ENCODE measurements around the gene NGF.

The NGF gene

GRCh38 chr1:115323366-115324004 is 14.6 kb downstream of the NGF start:
- H3K9me3 ChIP-seq (replicated peaks; ENCODE audit: insufficient read depth, low read length): no peaks in the 10 kb centered on the region
- no peaks in the 10 kb centered on the region for H3K36me3 ChIP-seq (replicated peaks; ENCODE audit: insufficient read depth, low read length)
- H3F3A ChIP-seq (ENCODE audit: insufficient read depth, low read length): no peaks in the 10 kb centered on the region
- no peak overlapping the region for H3K27ac ChIP-seq (ENCODE audit: low read length)
- TF ChIP-seq CTCF (IDR thresholded peaks at IDR 0.05; ENCODE audit: low read length) (no peak), EZH2phosphoT487 (IDR thresholded peaks at IDR 0.05; ENCODE audit: low read length) (no peak), EZH2 (optimal IDR thresholded peaks at IDR 0.05; ENCODE audit: low read depth, low read length) (no peak)
- H3K4me1 ChIP-seq (ENCODE audit: low read length): no peaks in the 10 kb centered on the region
- no peaks in the 10 kb centered on the region for H3K9me2 ChIP-seq (replicated peaks; ENCODE audit: insufficient read depth, low read length)
- no peak for DNase-seq
- no peaks in the 10 kb centered on the region for H3K27me3 ChIP-seq (replicated peaks; ENCODE audit: insufficient read depth, low read length)
- H3K9ac ChIP-seq (ENCODE audit: low read length): no peak overlapping the region
- H4K20me1 ChIP-seq (ENCODE audit: insufficient read depth, low read length): no peaks in the 10 kb centered on the region
- H3K4me3 ChIP-seq (ENCODE audit: low read length): no peak overlapping the region
- H3K79me2 ChIP-seq (ENCODE audit: low read length): no peaks in the 10 kb centered on the region
- no peak overlapping the region for H2AFZ ChIP-seq (ENCODE audit: low read length)
- no peak overlapping the region for H3K4me2 ChIP-seq (ENCODE audit: low read depth, low read length)

DNA sequence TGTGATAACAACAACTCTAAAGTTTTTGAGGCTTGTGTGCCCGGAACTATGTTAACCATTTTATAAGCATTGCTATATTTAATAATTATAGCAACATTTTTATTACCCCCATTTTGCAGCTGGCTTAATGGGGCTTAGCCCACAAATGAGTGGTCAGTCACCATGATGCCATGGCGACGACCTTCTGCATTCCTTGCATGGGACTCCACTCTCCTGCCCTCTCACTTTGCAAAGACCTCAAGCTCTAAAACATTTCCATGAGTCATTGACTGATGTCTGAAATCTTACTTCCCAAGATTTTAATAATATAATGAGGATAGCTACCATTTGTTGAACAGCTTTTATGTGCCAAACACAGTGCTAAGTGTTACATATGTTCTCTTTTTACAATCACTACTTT is 15.4 kb downstream of the NGF start:
- DNase-seq: no peak
- Histone ChIP-seq H3K4me2 (ENCODE audit: low read depth, low read length) (no peak overlapping the region), H4K20me1 (ENCODE audit: insufficient read depth, low read length) (no peaks in the 10 kb centered on the region), H3K9ac (ENCODE audit: low read length) (no peak overlapping the region), H3K4me3 (ENCODE audit: low read length) (no peak overlapping the region), H3K9me3 (replicated peaks; ENCODE audit: insufficient read depth, low read length) (no peaks in the 10 kb centered on the region), H3F3A (ENCODE audit: insufficient read depth, low read length) (no peaks in the 10 kb centered on the region), H3K27me3 (replicated peaks; ENCODE audit: insufficient read depth, low read length) (no peaks in the 10 kb centered on the region), H3K4me1 (ENCODE audit: low read length) (no peaks in the 10 kb centered on the region), H3K9me2 (replicated peaks; ENCODE audit: insufficient read depth, low read length) (no peaks in the 10 kb centered on the region), H3K79me2 (ENCODE audit: low read length) (no peaks in the 10 kb centered on the region), H3K36me3 (replicated peaks; ENCODE audit: insufficient read depth, low read length) (no peaks in the 10 kb centered on the region), H3K27ac (ENCODE audit: low read length) (no peak overlapping the region), H2AFZ (ENCODE audit: low read length) (no peak overlapping the region)
- no peak for TF ChIP-seq EZH2phosphoT487 (IDR thresholded peaks at IDR 0.05; ENCODE audit: low read length)
- TF ChIP-seq CTCF (IDR thresholded peaks at IDR 0.05; ENCODE audit: low read length): no peak

GRCh38 chr1:115320377-115320776 is 17.7 kb downstream of the NGF start:
- H3F3A ChIP-seq (ENCODE audit: insufficient read depth, low read length): no peaks in the 10 kb centered on the region
- H3K4me3 ChIP-seq (ENCODE audit: low read length): no peak overlapping the region
- no peak for DNase-seq
- H3K9me3 ChIP-seq (replicated peaks; ENCODE audit: insufficient read depth, low read length): no peaks in the 10 kb centered on the region
- no peak overlapping the region for H3K9ac ChIP-seq (ENCODE audit: low read length)
- no peak overlapping the region for H2AFZ ChIP-seq (ENCODE audit: low read length)
- no peak overlapping the region for H3K27ac ChIP-seq (ENCODE audit: low read length)
- no peaks in the 10 kb centered on the region for H3K9me2 ChIP-seq (replicated peaks; ENCODE audit: insufficient read depth, low read length)
- TF ChIP-seq CTCF (IDR thresholded peaks at IDR 0.05; ENCODE audit: low read length) (no peak), EZH2 (optimal IDR thresholded peaks at IDR 0.05; ENCODE audit: low read depth, low read length) (no peak), EZH2phosphoT487 (IDR thresholded peaks at IDR 0.05; ENCODE audit: low read length) (no peak)
- H4K20me1 ChIP-seq (ENCODE audit: insufficient read depth, low read length): no peaks in the 10 kb centered on the region
- no peaks in the 10 kb centered on the region for H3K36me3 ChIP-seq (replicated peaks; ENCODE audit: insufficient read depth, low read length)
- no peaks in the 10 kb centered on the region for H3K4me1 ChIP-seq (ENCODE audit: low read length)
- H3K27me3 ChIP-seq (replicated peaks; ENCODE audit: insufficient read depth, low read length): no peaks in the 10 kb centered on the region
- H3K79me2 ChIP-seq (ENCODE audit: low read length): no peaks in the 10 kb centered on the region
- no peak overlapping the region for H3K4me2 ChIP-seq (ENCODE audit: low read depth, low read length)

Measured in MM.1S (cell line).